Ammon's horn (tissue), 1 donor: ENCODE data around the gene KLF13.

Experiments
- DNase-seq: peaks from one replicate; pipeline ENCODE4 v3.0.0-alpha.2; 2016; ENCODE audit warnings: low spot score

KLF13 gene

DNA sequence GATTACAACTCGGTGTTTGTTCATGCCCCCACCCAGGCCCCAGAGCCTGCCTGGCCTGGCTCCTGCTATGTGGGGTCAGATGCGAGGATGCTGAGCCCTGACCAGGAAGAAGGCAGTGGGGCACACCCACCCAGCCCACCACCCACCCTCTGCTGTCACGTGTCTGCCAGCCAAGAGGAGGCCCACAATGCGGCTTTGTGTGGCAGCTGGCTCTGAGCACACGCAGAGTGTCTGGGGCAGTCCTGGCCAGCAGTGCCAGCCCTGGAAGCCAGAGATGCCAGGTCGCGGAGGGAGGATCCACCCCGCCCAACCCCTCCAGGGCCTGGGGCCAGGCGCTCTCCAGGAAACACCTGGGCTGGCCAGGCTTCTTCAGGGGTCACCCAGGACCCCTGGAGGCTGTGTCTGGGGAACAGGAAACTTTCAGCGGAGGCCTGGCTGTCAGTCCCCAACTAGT is 26.4 kb upstream of the KLF13 start:
- DNase-seq, result peak; percentile 97

- no peak for DNase-seq
These were observed 25.5 kb upstream of the KLF13 start for GRCh38 chr15:31300981-31301672.

- DNase-seq, result no peak
These were observed 25.0 kb upstream of the KLF13 start for GRCh38 chr15:31301673-31301990.

DNA sequence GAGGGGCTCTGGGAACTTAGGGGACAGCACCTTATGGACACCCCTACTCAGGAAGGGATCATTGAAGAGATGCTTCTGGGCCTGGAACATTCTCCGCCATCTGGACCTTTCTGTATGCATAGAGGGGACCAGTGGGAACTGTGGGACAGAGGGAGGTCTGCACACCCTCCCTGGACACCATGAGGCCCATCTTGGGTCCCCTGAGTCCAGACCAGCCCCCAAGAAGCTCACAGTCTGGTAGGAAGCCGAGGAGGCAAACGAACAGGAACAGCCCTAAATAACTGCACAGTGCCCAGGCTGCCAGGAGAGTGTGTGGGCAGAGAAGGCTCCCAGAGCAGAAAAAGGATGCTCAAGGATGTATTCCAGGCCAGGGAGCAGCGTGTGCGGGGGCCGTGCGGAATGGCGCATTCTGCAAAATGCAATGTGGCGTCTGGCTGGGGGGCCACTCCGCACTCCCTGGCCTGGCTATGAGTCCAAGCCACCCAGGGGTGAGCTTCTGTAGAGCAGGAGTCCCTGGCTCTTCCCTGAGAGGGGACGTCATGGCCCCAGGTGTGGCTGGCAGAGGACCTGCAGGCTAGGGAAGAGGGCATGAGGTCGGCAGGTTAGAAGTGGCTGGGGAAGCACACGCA is 24.5 kb upstream of the KLF13 start:
- DNase-seq, result no peak

GRCh38 chr15:31302778-31303725 is 23.6 kb upstream of the KLF13 start:
- no peak for DNase-seq

GRCh38 chr15:31303726-31304648 is 22.6 kb upstream of the KLF13 start:
- no peak for DNase-seq

DNA sequence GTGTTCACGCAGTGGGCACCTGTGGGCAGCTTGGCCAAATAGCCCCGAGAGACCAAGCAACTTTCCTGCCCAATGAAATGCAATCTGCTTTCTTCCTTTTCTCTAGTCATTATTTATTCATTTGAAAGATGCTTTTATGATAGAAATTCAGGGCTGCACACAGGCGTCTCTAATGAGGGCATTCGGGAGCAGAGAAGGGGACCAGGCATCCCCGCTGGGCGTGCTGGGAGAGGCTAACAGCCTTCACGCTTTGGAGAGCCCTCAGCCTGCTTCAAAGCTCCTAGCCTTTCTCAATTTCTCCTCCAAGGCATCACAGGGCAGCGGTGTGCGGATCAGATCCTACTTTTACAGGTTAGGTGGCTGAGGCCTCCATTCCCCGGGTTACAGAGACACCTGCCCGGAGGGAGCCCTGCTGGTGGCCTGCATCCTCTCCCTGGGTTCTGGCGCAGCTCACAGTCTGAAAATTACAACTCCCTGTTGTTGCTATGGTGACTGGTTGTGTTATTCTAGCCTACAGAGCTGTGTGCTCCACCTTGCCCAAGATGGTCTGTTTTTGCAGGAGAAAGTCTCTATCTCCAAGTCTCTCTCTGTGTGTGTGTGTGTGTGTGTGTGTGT is 21.8 kb upstream of the KLF13 start:
- peak; percentile 64 for DNase-seq

DNA sequence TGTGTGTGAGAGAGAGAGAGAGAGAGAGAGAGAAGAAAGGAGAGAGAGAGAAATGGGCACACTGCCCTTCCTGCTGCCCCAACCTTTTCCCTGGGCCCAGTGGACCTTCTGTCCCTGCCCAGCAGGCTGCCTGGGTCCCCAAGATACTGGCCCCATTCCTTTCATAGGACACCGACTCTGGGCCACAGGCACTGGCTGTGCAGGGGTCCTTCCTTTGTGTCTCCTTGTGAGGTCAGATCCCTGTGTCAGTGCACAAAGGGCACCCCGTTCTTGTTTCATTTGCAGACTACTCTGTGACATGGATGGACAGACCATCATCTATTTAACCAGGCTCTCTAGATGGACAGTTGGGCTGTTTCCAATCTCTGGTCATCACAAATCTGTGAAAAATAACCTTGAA is 21.3 kb upstream of the KLF13 start:
- no peak for DNase-seq

DNA sequence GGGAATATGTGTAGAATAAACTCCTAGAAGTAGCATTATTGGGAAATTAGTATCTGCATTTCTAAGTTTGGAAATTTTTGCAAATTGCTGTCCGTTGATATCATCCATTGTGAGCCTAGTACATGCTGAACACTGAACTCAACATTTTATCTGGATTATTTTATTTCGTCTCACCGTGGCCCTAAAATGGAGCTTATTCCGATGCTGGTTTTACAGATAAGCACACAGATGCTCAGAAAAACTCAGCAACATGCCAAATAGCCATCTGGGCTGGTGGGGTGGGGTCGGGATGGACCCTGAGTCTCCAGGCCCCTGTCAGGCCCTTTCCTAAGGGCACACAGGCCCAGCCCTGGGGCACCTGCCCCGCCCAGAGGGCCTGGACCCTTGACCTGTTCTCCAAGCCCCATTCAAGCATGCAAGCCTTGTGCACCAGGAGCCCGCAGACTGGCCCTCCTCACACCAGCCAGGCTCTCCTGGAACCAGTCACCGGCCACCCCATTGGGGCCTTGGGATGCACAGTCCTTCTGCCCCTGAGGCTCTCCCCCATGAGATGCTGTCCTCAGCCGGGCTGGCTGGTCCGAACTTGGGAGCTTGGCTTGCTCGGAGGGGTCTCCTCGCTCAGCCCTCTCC is 20.7 kb upstream of the KLF13 start:
- no peak for DNase-seq

DNA sequence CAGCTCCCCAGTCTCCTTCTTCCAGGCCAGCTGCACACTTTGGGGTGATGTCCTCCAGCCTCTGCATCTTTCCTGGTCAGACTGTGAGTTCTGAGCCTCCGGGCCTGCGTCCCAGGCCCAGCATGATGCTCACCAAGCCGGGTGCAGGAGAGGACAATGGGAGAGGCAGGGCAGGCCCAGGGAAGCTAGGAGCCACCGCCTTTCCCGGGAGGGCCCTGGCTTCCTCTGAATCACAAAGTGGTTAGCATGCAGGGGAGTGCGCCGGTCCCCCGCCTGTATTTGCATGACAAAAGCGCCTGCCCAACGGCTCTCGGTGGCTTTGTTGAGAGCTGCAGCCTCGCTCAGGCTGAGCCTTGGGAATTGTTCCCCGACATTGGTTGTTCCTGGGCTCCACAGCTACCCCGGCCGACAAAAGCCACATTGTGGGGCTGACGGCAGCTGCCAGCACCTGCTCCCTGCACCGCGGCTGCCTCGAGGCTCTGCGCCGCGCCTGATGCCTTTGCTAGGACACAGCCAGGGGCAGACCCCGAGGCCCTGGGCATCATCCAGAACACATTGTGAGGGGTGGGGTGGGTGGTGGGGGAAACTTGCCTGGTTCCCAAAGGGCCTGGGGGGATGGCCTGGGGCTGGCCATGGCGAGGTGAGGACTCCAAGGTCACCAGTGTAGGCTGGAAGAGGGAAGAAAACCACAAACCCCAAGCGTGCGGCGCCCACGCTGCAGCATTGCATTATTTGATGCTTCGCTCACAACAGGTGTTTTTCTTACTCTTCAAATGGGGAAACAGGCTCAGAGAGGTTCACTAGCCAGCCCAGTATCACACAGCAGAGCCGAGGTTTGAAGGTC is 20.0 kb upstream of the KLF13 start:
- DNase-seq, result peak; percentile 96

DNA sequence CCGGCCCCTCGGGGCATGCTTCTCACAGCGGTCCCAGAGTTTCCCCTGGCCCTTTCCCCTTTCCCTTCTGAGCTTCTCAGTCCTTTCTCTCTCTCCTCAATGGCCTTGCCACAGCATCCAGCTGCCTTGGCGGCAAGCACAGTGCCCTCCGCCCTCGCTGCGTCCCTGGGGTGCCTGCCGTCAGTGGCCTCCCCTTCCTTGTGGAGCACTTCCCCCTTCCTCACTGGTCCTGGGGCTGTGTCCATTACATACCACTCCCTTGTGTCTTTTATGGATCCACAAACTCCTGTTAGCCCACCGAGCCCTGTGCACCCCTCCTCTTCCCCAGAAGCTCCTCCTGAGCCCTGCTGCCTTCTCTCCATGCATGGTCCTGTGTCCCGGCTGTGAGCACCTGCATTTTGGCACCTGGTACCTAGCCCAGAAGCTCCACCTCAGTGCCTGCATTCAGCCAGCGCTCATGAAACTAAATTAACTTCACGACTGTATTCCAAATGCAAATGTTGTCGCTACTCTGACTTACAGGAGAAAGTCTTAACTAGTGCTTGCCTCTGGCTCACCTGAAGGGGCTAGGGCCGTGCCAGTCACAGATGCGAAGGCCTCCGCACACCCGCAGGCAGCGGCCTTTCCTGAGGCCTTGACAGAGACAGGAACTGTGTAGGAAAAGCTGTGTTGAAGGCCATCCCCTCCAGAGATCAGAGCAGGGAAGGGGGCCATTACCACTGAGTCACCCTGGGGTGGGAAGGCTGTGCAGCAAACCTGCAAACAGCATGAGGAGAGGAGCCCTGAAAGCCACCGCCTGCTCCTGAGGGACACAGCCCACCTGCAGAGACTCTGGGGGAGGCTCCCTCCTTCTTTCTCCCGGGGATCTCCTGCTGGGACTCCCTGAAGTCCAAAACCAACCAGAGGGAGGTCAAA is 19.1 kb upstream of the KLF13 start:
- DNase-seq, result no peak

DNA sequence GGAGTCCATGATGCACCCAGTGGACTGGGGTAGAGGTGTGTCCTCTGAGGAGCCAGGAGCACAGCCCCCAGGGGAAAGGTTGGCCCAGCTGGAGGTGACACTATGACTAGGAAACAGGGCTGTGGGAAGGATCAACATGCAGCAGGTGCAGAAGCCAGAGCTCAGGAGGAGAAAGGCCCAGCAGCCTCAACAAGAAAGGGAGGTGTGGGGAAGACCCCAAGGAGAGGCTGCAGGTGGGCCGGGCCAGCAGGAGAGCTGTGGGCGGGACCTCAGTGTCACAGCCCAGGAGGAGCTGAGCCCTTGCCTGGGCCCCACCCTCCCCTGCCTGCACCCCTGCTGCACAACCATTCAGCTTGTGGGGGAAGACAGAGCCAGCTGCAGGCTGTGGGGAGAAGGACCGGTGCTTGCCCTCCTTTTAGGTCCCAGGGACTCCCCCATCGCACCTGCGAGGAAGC is 18.4 kb upstream of the KLF13 start:
- DNase-seq, result no peak

DNA sequence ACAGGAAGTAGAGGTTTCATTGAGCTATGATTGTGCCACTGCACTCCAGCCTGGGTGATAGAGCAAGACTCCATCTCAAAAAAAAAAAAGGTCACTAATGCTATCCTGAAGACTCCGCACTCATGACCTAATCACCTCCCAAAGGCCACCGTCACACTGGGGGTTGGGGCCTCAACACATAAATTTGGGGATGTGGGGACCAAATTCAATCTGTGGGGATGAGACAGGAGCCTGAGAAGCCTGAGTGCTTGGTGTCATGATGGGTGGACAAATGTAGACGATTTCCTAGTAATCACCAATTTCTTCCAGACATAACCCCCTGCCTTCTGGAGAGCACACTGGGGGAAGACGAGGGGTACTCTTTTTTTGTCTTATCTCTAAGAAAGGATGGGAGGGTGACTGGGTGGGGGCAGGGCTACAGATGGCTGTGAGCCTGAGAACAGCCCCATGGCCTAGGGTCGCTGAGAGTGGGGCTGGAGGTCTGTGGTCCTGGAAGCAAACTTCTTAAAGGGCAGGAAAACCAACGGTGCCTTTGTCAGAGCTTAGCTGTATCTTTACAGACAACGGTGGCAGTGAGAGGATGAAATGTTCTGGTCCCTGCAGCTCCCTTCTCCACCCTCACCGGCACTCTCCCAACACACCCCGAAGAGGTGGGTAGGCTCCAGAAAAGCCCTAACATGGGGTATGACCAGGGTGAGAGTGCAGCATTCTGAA is 16.6 kb upstream of the KLF13 start:
- no peak for DNase-seq

GRCh38 chr15:31311735-31312619 is 14.7 kb upstream of the KLF13 start:
- DNase-seq, result no peak

DNA sequence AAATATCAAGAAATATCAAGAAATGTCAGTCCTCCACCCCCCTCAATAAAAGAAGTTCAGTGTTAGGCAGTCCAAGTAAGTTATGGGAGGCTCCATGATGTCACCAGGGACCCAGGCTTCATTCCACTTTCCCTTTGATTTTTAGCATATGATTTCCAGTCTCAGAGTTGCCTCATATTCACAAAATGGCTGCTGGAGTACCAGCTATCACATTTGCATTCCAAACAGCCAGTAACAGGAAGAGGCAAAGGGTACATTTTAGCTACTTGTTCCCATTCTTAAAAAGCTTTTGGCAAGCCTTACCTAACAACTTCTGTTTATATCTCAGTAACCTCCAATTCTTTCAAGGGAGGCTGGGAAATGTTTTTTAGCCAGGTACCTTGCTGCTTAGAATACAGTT is 13.4 kb upstream of the KLF13 start:
- DNase-seq, result no peak

- DNase-seq, result no peak
These were observed 12.3 kb upstream of the KLF13 start for GRCh38 chr15:31314380-31314779.
